IMR-90 (cell line): ENCODE results near the gene ATP9B. TPM values are rescaled to one million over a fixed set of nuclear protein-coding genes. Genes with fewer than 3 reads are reported as not detected.

Experiments used
- ATAC-seq: fragments of 200-7000 bp; cut with Tn5 transposase; 2 replicates; pipeline ENCODE4 v1.9.1; 2020; ENCODE audit warnings: low read depth, mild to moderate bottlenecking, moderate library complexity
- BruUV-seq: library from RNA; stranded (reverse); fragments of 400-500 nt; replicated peaks from 2 replicates; lab custom pipeline; 2021; lab: Mats Ljungman, UMichigan
- CTCF ChIA-PET: fragments of 300-600 bp; formaldehyde crosslinking; extraction: SDS; loops from one replicate; lab custom pipeline; 2021; ENCODE audit warnings: antibody characterized with exemption; lab: Yijun Ruan, JAX
- POLR2A ChIA-PET: fragments of 300-600 bp; sonication (Branson Sonifier 250); formaldehyde crosslinking; loops from one replicate; lab custom pipeline; 2022; ENCODE audit warnings: antibody characterized with exemption; ENCODE audit not compliant: unreplicated experiment; lab: Charles Lee
- DNase-seq: peaks from one replicate; pipeline ENCODE4 v3.0.0; 2013
- H2AFZ ChIP-seq: replicated peaks from 2 replicates; pipeline ENCODE3; 2013; ENCODE audit warnings: low read length, mild to moderate bottlenecking; ENCODE audit not compliant: poor library complexity
- H2AK5ac ChIP-seq: 2 replicates; pipeline ENCODE4 v1.6.1; 2013; ENCODE audit warnings: low read depth, low read length, inconsistent platforms
- H2AK9ac ChIP-seq: replicated peaks from 2 replicates; pipeline ENCODE3; 2013; ENCODE audit warnings: mild to moderate bottlenecking, low read depth, low read length, moderate library complexity; ENCODE audit not compliant: poor library complexity
- H2BK120ac ChIP-seq: 2 replicates; pipeline ENCODE4 v1.6.1; 2013; ENCODE audit warnings: low read depth, low read length, inconsistent platforms
- H2BK15ac ChIP-seq: 3 replicates; pipeline ENCODE4 v1.6.1; 2013; ENCODE audit warnings: low read depth, low read length, inconsistent platforms
- H2BK20ac ChIP-seq: 2 replicates; pipeline ENCODE4 v1.6.1; 2013; ENCODE audit warnings: low read depth, mild to moderate bottlenecking, inconsistent platforms, low read length, moderate library complexity
- H2BK5ac ChIP-seq: 2 replicates; pipeline ENCODE4 v1.6.1; 2013; ENCODE audit warnings: mild to moderate bottlenecking, low read depth, low read length, inconsistent platforms; ENCODE audit not compliant: poor library complexity, severe bottlenecking
- H3K14ac ChIP-seq: replicated peaks from 2 replicates; pipeline ENCODE4 v1.6.1; 2013; ENCODE audit warnings: low read depth, low read length, inconsistent platforms
- H3K18ac ChIP-seq: 2 replicates; pipeline ENCODE4 v1.6.1; 2013; ENCODE audit warnings: low read depth, low read length, control low read depth
- H3K23ac ChIP-seq: 2 replicates; pipeline ENCODE4 v1.6.1; 2013; ENCODE audit warnings: low read depth, low read length, inconsistent platforms
- H3K27ac ChIP-seq: 2 replicates; pipeline ENCODE4 v1.5.1; 2013; ENCODE audit warnings: mild to moderate bottlenecking, control low read depth, low read length; ENCODE audit not compliant: insufficient read depth
- H3K27me3 ChIP-seq: 2 replicates; pipeline ENCODE4 v1.6.1; 2013; ENCODE audit warnings: low read length; ENCODE audit not compliant: control insufficient read depth, insufficient read depth
- H3K36me3 ChIP-seq: 2 replicates; pipeline ENCODE4 v1.6.1; 2013; ENCODE audit warnings: low read length, mixed read lengths; ENCODE audit not compliant: control insufficient read depth, insufficient read depth
- H3K4ac ChIP-seq: 2 replicates; pipeline ENCODE4 v1.6.1; 2013; ENCODE audit warnings: low read depth, low read length, inconsistent platforms
- H3K4me1 ChIP-seq: 2 replicates; pipeline ENCODE4 v1.6.1; 2013; ENCODE audit warnings: low read length, mixed read lengths; ENCODE audit not compliant: control insufficient read depth, insufficient read depth
- H3K4me2 ChIP-seq: 2 replicates; pipeline ENCODE4 v1.6.1; 2013; ENCODE audit warnings: low read depth, mild to moderate bottlenecking, control low read depth, low read length, moderate library complexity
- H3K4me3 ChIP-seq: 2 replicates; pipeline ENCODE4 v1.5.1; 2013; ENCODE audit warnings: low read depth, mild to moderate bottlenecking, control low read depth, low read length, moderate library complexity; ENCODE audit not compliant: insufficient read depth
- H3K56ac ChIP-seq: 2 replicates; pipeline ENCODE4 v1.6.1; 2013; ENCODE audit warnings: low read length, inconsistent platforms; ENCODE audit not compliant: insufficient read depth; ENCODE audit errors: extremely low read depth
- H3K79me1 ChIP-seq, 2 experiments: 2 replicates each; pipeline ENCODE4 v1.6.1; 2013; ENCODE audit warnings: low read length in 2 of 2, inconsistent platforms in 1 of 2, low read depth in 1 of 2
- H3K9ac ChIP-seq: 2 replicates; pipeline ENCODE4 v1.6.1; 2013; ENCODE audit warnings: low read depth, low read length, control low read depth
- H3K9me1 ChIP-seq: 2 replicates; pipeline ENCODE4 v1.6.1; 2013; ENCODE audit warnings: low read length, inconsistent platforms; ENCODE audit not compliant: insufficient read depth
- H3K9me3 ChIP-seq: 2 replicates; pipeline ENCODE4 v1.6.1; 2013; ENCODE audit warnings: low read length; ENCODE audit not compliant: control insufficient read depth, insufficient read depth
- H4K20me1 ChIP-seq: 2 replicates; pipeline ENCODE4 v1.6.1; 2013; ENCODE audit warnings: low read length, inconsistent platforms; ENCODE audit not compliant: insufficient read depth
- H4K5ac ChIP-seq: 2 replicates; pipeline ENCODE4 v1.6.1; 2013; ENCODE audit warnings: mild to moderate bottlenecking, low read depth, low read length, control low read depth
- H4K8ac ChIP-seq, 2 experiments: 2 replicates each; pipeline ENCODE4 v1.6.1; 2013; ENCODE audit warnings: low read depth in 2 of 2, low read length in 2 of 2, control low read depth in 1 of 2, inconsistent platforms in 1 of 2
- H4K91ac ChIP-seq: 2 replicates; pipeline ENCODE4 v1.6.1; 2013; ENCODE audit warnings: low read depth, low read length, inconsistent platforms; ENCODE audit not compliant: insufficient read depth
- CEBPB ChIP-seq: IDR thresholded peaks from 2 replicates; pipeline ENCODE4 v1.6.1; 2012; ENCODE audit warnings: low read depth, low read length, improper control_type of control experiment
- CHD1 ChIP-seq: IDR thresholded peaks from 2 replicates; pipeline ENCODE4 v1.6.1; 2012; ENCODE audit warnings: low read depth, low read length, improper control_type of control experiment
- FOS ChIP-seq: fragments of 150-350 bp; IDR thresholded peaks from 2 replicates; pipeline ENCODE4 v1.6.1; 2016; ENCODE audit warnings: low read depth, low read length
- MAFK ChIP-seq: IDR thresholded peaks from 2 replicates; pipeline ENCODE4 v1.6.1; 2012; ENCODE audit warnings: low read depth, low read length, improper control_type of control experiment
- NFE2L2 ChIP-seq: fragments of 150-350 bp; IDR thresholded peaks from 2 replicates; pipeline ENCODE4 v1.6.1; 2016; ENCODE audit warnings: low read depth, mild to moderate bottlenecking, low read length
- POLR2A ChIP-seq: IDR thresholded peaks from 2 replicates; pipeline ENCODE4 v1.6.1; 2012; ENCODE audit warnings: mild to moderate bottlenecking, low read depth, low read length
- RFX5 ChIP-seq: IDR thresholded peaks from 2 replicates; pipeline ENCODE4 v1.8.0; 2012; ENCODE audit warnings: low read depth, mild to moderate bottlenecking, low read length, moderate library complexity
- WGBS, 2 experiments: methylation state at CpG; one replicate each; pipeline versions ENCODE4 v1.1.5 to v1.1.7; 2013; ENCODE audit warnings: missing lambda C conversion rate in 2 of 2; ENCODE audit not compliant: insufficient read length in 1 of 2; ENCODE audit errors: extremely low coverage in 2 of 2; 5-methylcytosine and 5-hydroxymethylcytosine counted together
- dilution Hi-C: fragments of 300-500 bp; cut with HindIII; formaldehyde crosslinking; loops from one replicate; pipeline ENCODE4 v1.14.3; 2018; ENCODE audit warnings: low sequenced_read_pairs; ENCODE audit not compliant: unreplicated experiment
- in situ Hi-C: fragments of 300-500 bp; cut with MboI; formaldehyde crosslinking; loops from 3 replicates; pipeline ENCODE4 v1.14.3; 2019; ENCODE audit warnings: low sequenced_read_pairs, inconsistent platforms, mixed read lengths
- intact Hi-C: fragments of 100-400 bp; cut with micrococcal nuclease; formaldehyde crosslinking; loops from 2 replicates; pipeline ENCODE4 v1.10.0; 2022
- polyA plus RNA-seq, 3 experiments: library from polyadenylated mRNA; depleted of rRNA; stranded (reverse); fragments of >200 nt; gene quantifications; 2 replicates each; pipeline ENCODE4 v1.2.3, GENCODE V29; 2012; ENCODE audit warnings: low replicate concordance in 1 of 3
- total RNA-seq: library from RNA; depleted of rRNA; stranded (reverse); fragments of >200 nt; gene quantifications from 2 replicates; pipeline ENCODE4 v1.2.3, GENCODE V29; 2012
- TF ChIP-seq, protein P1 (sequence below): fragments of 150-350 bp; IDR thresholded peaks from 2 replicates; pipeline ENCODE4 v1.6.1; 2016; ENCODE audit warnings: low read depth, mild to moderate bottlenecking, low read length, moderate library complexity, borderline replicate concordance
- TF ChIP-seq, protein P2 (sequence below): fragments of 150-350 bp; IDR thresholded peaks from 2 replicates; pipeline ENCODE4 v1.6.1; 2017; ENCODE audit warnings: mild to moderate bottlenecking, antibody characterized with exemption, low read length, low read depth

Gene ATP9B
- total and polyA plus RNA-seq, 2 of the 4 experiments (the other 2 are of a cell fraction), result 11.0 to 11.5 TPM

DNA sequence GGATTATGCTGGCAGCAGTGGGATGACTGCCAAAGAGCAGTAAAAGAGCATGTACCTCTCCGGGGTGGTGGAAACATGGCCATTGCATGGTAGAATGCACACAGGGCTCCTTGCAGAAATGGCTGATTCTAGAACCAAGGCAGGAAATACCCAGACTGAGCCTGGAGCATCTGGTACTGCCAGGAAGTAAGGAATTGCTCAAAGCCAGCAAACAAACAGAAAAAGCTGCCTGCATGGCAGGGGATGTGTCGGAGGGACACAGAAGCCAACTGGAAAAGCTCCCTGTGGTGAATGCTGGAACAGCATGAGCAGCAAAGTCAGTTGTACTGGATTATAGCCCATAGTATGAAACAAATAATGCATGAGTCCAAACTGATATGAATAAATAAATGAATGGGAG, 248.5 kb downstream of the ATP9B start:
- Histone ChIP-seq H4K8ac (no peak overlapping the region), H3K14ac (no peak overlapping the region), H2BK5ac (no peak overlapping the region), H4K20me1 (no peaks in the 10 kb centered on the region), H3K27ac (no peak overlapping the region), H4K5ac (no peak overlapping the region), H3K23ac (no peak overlapping the region), H3K9me1 (peaks cover 12% of the 10 kb centered on the region; the same call in 1 of the 2 replicates), H4K91ac (no peak overlapping the region), H2AK5ac (no peak overlapping the region), H3K9ac (no peak overlapping the region), H2BK20ac (no peak overlapping the region), H3K4me1 (peaks cover 4% of the 10 kb centered on the region; the same call in 1 of the 2 replicates), H3K4me2 (no peak overlapping the region), H2AK9ac (no peak overlapping the region), H3K56ac (no peak overlapping the region), H3K27me3 (no peaks in the 10 kb centered on the region), H3K36me3 (0 out of 2 replicates have a peak, but pooled peaks cover 3% of the 10 kb centered on the region), H3K9me3 (no peaks in the 10 kb centered on the region), H2AFZ (no peak overlapping the region), H3K18ac (no peak overlapping the region), H3K79me1 (no peaks in the 10 kb centered on the region), H2BK120ac (no peak overlapping the region), H3K4me3 (no peak overlapping the region), H2BK15ac (no peak overlapping the region), H3K4ac (no peak overlapping the region)
- DNase-seq (no peak), ATAC-seq (no peak)
- in situ Hi-C loops (no loop called here), dilution Hi-C loops (no loop called here), intact Hi-C loops (no loop called here)
- POLR2A ChIA-PET, result no interaction called here
- no peak for TF ChIP-seq RFX5
- TF ChIP-seq, protein P1, sequence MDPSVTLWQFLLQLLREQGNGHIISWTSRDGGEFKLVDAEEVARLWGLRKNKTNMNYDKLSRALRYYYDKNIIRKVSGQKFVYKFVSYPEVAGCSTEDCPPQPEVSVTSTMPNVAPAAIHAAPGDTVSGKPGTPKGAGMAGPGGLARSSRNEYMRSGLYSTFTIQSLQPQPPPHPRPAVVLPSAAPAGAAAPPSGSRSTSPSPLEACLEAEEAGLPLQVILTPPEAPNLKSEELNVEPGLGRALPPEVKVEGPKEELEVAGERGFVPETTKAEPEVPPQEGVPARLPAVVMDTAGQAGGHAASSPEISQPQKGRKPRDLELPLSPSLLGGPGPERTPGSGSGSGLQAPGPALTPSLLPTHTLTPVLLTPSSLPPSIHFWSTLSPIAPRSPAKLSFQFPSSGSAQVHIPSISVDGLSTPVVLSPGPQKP, result no peak
- no peak for TF ChIP-seq POLR2A
- no peak for TF ChIP-seq MAFK
- TF ChIP-seq NFE2L2, result no peak
- no peak for TF ChIP-seq CEBPB
- TF ChIP-seq, protein P2, sequence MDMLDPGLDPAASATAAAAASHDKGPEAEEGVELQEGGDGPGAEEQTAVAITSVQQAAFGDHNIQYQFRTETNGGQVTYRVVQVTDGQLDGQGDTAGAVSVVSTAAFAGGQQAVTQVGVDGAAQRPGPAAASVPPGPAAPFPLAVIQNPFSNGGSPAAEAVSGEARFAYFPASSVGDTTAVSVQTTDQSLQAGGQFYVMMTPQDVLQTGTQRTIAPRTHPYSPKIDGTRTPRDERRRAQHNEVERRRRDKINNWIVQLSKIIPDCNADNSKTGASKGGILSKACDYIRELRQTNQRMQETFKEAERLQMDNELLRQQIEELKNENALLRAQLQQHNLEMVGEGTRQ, result no peak
- no peak for TF ChIP-seq CHD1
- no peak for TF ChIP-seq FOS
- CTCF ChIA-PET, result interaction anchor here (0.8 kb wide), 1 partner anchor 12 kb away, joined by 5 read pairs; no protein-coding TSS in a partner anchor
- BruUV-seq, result no TSS peak
- WGBS, 2 experiments, result no CpG with 5 or more reads among the region's 2 CpGs
